ENCODE data around the gene SLC27A5.
A peak's percentile ranks its signal among the peaks of the same experiment; 100 is the strongest.
"Not testable (repeated sequence)": the region's sequence is repeated elsewhere in the genome, so short reads cannot be mapped to it uniquely, and the experiment has no call there.

The SLC27A5 gene

GRCh38 chr19:58473775-58474174 is 38.0 kb downstream of the SLC27A5 start:
- no peak overlapping the region for H3K9ac ChIP-seq (ENCODE audit: low read depth, low read length)
- no peak overlapping the region for H3K27ac ChIP-seq (ENCODE audit: low read length)
- H3K4me3 ChIP-seq (ENCODE audit: low read depth in 1 of 2, low read length in 2 of 2): no peak overlapping the region
- H3K27me3 ChIP-seq (ENCODE audit: insufficient read depth, low read length, poor library complexity): no peaks in the 10 kb centered on the region
- DNase-seq: no peak
- peaks cover 46% of the 10 kb centered on the region for H3K36me3 ChIP-seq (ENCODE audit: insufficient read depth, low read length)
- no peak overlapping the region for H3K4me2 ChIP-seq (ENCODE audit: insufficient read depth, low read length)
- H4K20me1 ChIP-seq (ENCODE audit: insufficient read depth, low read length): peaks cover 17% of the 10 kb centered on the region
- H2AFZ ChIP-seq (ENCODE audit: low read depth, low read length): no peak overlapping the region
- H3K79me2 ChIP-seq (ENCODE audit: insufficient read depth, low read length): peaks cover 17% of the 10 kb centered on the region
- no peak for ATAC-seq (ENCODE audit: insufficient read depth, low read depth)
- H3K9me3 ChIP-seq (ENCODE audit: insufficient read depth, low read length, severe bottlenecking): no peaks in the 10 kb centered on the region
- peaks cover 44% of the 10 kb centered on the region for H3K4me1 ChIP-seq (ENCODE audit: insufficient read depth, low read length)
- TF ChIP-seq EZH2 (IDR thresholded peaks at IDR 0.05; ENCODE audit: borderline replicate concordance, low read depth, low read length, severe bottlenecking) (no peak), CTCF (IDR thresholded peaks at IDR 0.05; ENCODE audit: borderline replicate concordance, extremely low read depth, low read length, poor library complexity, severe bottlenecking) (no peak)

- Histone ChIP-seq H3K36me3 (ENCODE audit: insufficient read depth, low read length) (peaks cover 46% of the 10 kb centered on the region), H3K79me2 (ENCODE audit: insufficient read depth, low read length) (peaks cover 28% of the 10 kb centered on the region), H3K4me1 (ENCODE audit: insufficient read depth, low read length) (peaks cover 47% of the 10 kb centered on the region), H3K9me3 (ENCODE audit: insufficient read depth, low read length, severe bottlenecking) (no peaks in the 10 kb centered on the region), H3K27ac (ENCODE audit: low read length) (no peak overlapping the region), H3K4me3 (ENCODE audit: low read depth in 1 of 2, low read length in 2 of 2) (no peak overlapping the region), H4K20me1 (ENCODE audit: insufficient read depth, low read length) (peaks cover 30% of the 10 kb centered on the region), H3K27me3 (ENCODE audit: insufficient read depth, low read length, poor library complexity) (no peaks in the 10 kb centered on the region), H2AFZ (ENCODE audit: low read depth, low read length) (no peak overlapping the region), H3K9ac (ENCODE audit: low read depth, low read length) (no peak overlapping the region), H3K4me2 (ENCODE audit: insufficient read depth, low read length) (no peak overlapping the region)
- TF ChIP-seq EZH2 (IDR thresholded peaks at IDR 0.05; ENCODE audit: borderline replicate concordance, low read depth, low read length, severe bottlenecking) (no peak), CTCF (IDR thresholded peaks at IDR 0.05; ENCODE audit: borderline replicate concordance, extremely low read depth, low read length, poor library complexity, severe bottlenecking) (no peak)
- DNase-seq (no peak), ATAC-seq (ENCODE audit: insufficient read depth, low read depth) (no peak)
Observed at GRCh38 chr19:58471736-58472135, 40.1 kb downstream of the SLC27A5 start.

- Histone ChIP-seq H3K36me3 (ENCODE audit: insufficient read depth, low read length) (peaks cover 46% of the 10 kb centered on the region), H4K20me1 (ENCODE audit: insufficient read depth, low read length) (peaks cover 30% of the 10 kb centered on the region), H3K4me1 (ENCODE audit: insufficient read depth, low read length) (peaks cover 48% of the 10 kb centered on the region), H3K79me2 (ENCODE audit: insufficient read depth, low read length) (peaks cover 26% of the 10 kb centered on the region)
- not testable (repeated sequence) for H3K27me3 ChIP-seq (ENCODE audit: insufficient read depth, low read length, poor library complexity); H3K27ac ChIP-seq (ENCODE audit: low read length); H3K9ac ChIP-seq (ENCODE audit: low read depth, low read length); DNase-seq; ATAC-seq (ENCODE audit: insufficient read depth, low read depth); H3K4me2 ChIP-seq (ENCODE audit: insufficient read depth, low read length); H3K4me3 ChIP-seq (ENCODE audit: low read depth in 1 of 2, low read length in 2 of 2); H3K9me3 ChIP-seq (ENCODE audit: insufficient read depth, low read length, severe bottlenecking); H2AFZ ChIP-seq (ENCODE audit: low read depth, low read length)
Observed at GRCh38 chr19:58470837-58471543, 40.8 kb downstream of the SLC27A5 start.

GRCh38 chr19:58469241-58470013 is 42.4 kb downstream of the SLC27A5 start:
- H3K27ac ChIP-seq (ENCODE audit: low read length): no peak overlapping the region
- ATAC-seq (ENCODE audit: insufficient read depth, low read depth) (no peak), DNase-seq (no peak)
- no peak overlapping the region for H3K9ac ChIP-seq (ENCODE audit: low read depth, low read length)
- no peak overlapping the region for H2AFZ ChIP-seq (ENCODE audit: low read depth, low read length)
- peaks cover 30% of the 10 kb centered on the region for H4K20me1 ChIP-seq (ENCODE audit: insufficient read depth, low read length)
- H3K4me3 ChIP-seq (ENCODE audit: low read depth in 1 of 2, low read length in 2 of 2): no peak overlapping the region
- H3K4me2 ChIP-seq (ENCODE audit: insufficient read depth, low read length): peak overlapping the region; percentile 88; the same call in 1 of the 2 replicates
- H3K4me1 ChIP-seq (ENCODE audit: insufficient read depth, low read length): peaks cover 37% of the 10 kb centered on the region
- no peaks in the 10 kb centered on the region for H3K27me3 ChIP-seq (ENCODE audit: insufficient read depth, low read length, poor library complexity)
- peaks cover 26% of the 10 kb centered on the region for H3K79me2 ChIP-seq (ENCODE audit: insufficient read depth, low read length)
- no peak for TF ChIP-seq EZH2 (IDR thresholded peaks at IDR 0.05; ENCODE audit: borderline replicate concordance, low read depth, low read length, severe bottlenecking)
- TF ChIP-seq CTCF (IDR thresholded peaks at IDR 0.05; ENCODE audit: borderline replicate concordance, extremely low read depth, low read length, poor library complexity, severe bottlenecking): no peak
- no peaks in the 10 kb centered on the region for H3K9me3 ChIP-seq (ENCODE audit: insufficient read depth, low read length, severe bottlenecking)
- peaks cover 46% of the 10 kb centered on the region for H3K36me3 ChIP-seq (ENCODE audit: insufficient read depth, low read length)

Measured in DND-41 (cell line).